ENCODE data around the gene BID. TPM values are rescaled to one million over a fixed set of nuclear protein-coding genes. Genes with fewer than 3 reads are reported as not detected.

The BID gene
- total RNA-seq, 4 donors from 2014 or later, result 34.4 to 43.0 (median 37.2) TPM

- TF ChIP-seq CTCF (IDR thresholded peaks at IDR 0.05), result no peak
- no peak for ATAC-seq (ENCODE audit: low FRiP score)
- no peak for DNase-seq (ENCODE audit: low spot score)
These were observed 32.3 kb downstream of the BID start for GRCh38 chr22:17741866-17742526.

- no peak for ATAC-seq (ENCODE audit: low FRiP score)
- no peak for DNase-seq (ENCODE audit: low spot score)
These were observed 34.9 kb downstream of the BID start for GRCh38 chr22:17739196-17739975.

GRCh38 chr22:17738386-17739128 is 35.7 kb downstream of the BID start:
- ATAC-seq (ENCODE audit: low FRiP score) (no peak), DNase-seq (ENCODE audit: low spot score) (no peak)
- TF ChIP-seq CTCF (IDR thresholded peaks at IDR 0.05), result no peak

More at GRCh38 chr22:17739196-17739975, 34.9 kb downstream of the BID start:
- TF ChIP-seq CTCF (IDR thresholded peaks at IDR 0.05), result no peak

- no peak for DNase-seq (ENCODE audit: low spot score)
- no peak for ATAC-seq (ENCODE audit: low FRiP score)
These were observed 40.1 kb downstream of the BID start for GRCh38 chr22:17734187-17734586.

GRCh38 chr22:17733466-17733865 is 40.8 kb downstream of the BID start:
- no peak for TF ChIP-seq CTCF (IDR thresholded peaks at IDR 0.05)
- no peak for ATAC-seq (ENCODE audit: low FRiP score)
- no peak for DNase-seq (ENCODE audit: low spot score)

More at GRCh38 chr22:17734187-17734586, 40.1 kb downstream of the BID start:
- no peak for TF ChIP-seq CTCF (IDR thresholded peaks at IDR 0.05)

GRCh38 chr22:17732251-17732854 is 41.9 kb downstream of the BID start:
- ATAC-seq (ENCODE audit: low FRiP score) (no peak), DNase-seq (ENCODE audit: low spot score) (no peak)

More at GRCh38 chr22:17732251-17732854, 41.9 kb downstream of the BID start:
- TF ChIP-seq CTCF (IDR thresholded peaks at IDR 0.05), result no peak

All from omental fat pad (tissue), 4 donors.